COLO668 (cell line): ENCODE results near the gene STMP1.

Experiments used
- DNase-seq: peaks from one replicate; lab custom pipeline; 2025; ENCODE audit not compliant: unreplicated experiment; lab: John Stamatoyannopoulos, UW

The STMP1 gene

GRCh38 chr7:135718794-135719437, 56.6 kb downstream of the STMP1 start:
- DNase-seq, result no peak

- no peak for DNase-seq
Measured at GRCh38 chr7:135719688-135720087, 57.4 kb downstream of the STMP1 start.

- DNase-seq, result no peak
Measured at GRCh38 chr7:135721198-135721820, 59.0 kb downstream of the STMP1 start.

- DNase-seq, result no peak
Measured at GRCh38 chr7:135723411-135723810, 61.1 kb downstream of the STMP1 start.
